Endometrial microvascular endothelial cells (primary cell): Measurements from ENCODE around the gene GEMIN4. TPM values are rescaled to one million over a fixed set of nuclear protein-coding genes. Genes with fewer than 3 reads are reported as not detected.

Experiments used
- in situ Hi-C: cut with HindIII; loops from 2 replicates; pipeline ENCODE4 v1.10.0; 2017; ENCODE audit warnings: low sequenced_read_pairs, low pct_unique_long_range_greater_than_20kb; ENCODE audit errors: inconsistent ontology term
- total RNA-seq: library from RNA; depleted of rRNA; stranded (reverse); fragments of >200 nt; gene quantifications from one replicate; pipeline ENCODE4 v1.2.3, GENCODE V29; 2015; ENCODE audit errors: inconsistent ontology term

Gene GEMIN4
- total RNA-seq, 1 donor from 2014 or later, result 27.6 TPM

DNA sequence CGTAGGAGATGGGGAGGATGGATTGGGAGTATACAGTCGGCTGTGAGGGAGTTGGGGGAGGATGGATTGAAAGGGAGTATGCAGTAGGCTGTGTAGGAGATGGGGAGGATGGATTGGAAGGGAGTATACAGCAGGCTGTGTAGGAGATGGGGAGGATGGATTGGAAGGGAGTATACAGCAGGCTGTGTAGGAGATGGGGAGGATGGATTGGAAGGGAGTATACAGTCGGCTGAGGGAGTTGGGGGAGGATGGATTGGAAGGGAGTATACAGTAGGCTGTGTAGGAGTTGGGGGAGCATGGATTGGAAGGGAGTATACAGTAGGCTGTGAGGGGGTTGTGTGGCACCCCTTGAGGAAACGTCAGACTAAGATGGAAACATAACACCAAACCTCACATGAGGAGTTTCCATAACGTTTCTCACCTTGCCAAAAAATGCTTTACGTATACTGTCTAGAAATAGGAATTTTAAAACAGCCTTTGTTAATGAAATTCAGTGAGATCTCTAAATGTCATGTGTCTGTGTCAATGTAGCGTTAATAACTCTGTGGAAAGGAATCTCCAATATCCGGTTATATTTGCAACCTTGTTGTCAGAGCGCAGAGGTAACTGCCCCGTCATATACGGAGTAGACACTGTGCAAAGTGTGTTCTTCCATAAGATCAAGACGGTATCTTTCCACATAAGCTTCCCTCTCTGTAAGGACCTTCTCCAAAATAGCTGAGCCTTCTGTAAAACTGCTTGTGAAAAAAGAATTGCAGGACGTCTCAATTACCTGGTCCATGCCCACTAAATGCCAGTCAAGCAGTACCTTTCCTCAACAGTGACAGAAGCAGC, 31.1 kb downstream of the GEMIN4 start:
- in situ Hi-C loops, result no loop called here

DNA sequence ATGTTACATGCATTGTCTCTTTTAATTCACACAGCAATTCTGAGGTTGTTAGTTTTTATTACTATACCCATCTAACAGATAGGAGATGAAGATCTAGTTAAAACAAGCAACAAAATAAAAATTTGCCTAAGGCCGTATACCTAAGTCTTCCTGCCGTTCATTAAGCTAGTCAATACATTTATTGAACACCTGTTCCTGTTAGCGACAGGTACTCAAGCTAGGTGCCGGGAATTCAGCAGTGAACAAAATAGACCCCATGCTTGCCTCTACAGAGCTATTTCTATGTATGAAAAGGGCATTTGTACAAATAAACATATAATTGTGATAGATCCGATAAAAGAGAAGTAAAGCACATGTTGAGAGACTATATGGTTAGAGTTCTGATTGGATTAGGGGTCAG, 34.0 kb downstream of the GEMIN4 start:
- in situ Hi-C loops, result no loop called here

- in situ Hi-C loops, result no loop called here
Observed at GRCh38 chr17:708132-708531, 43.9 kb downstream of the GEMIN4 start.

DNA sequence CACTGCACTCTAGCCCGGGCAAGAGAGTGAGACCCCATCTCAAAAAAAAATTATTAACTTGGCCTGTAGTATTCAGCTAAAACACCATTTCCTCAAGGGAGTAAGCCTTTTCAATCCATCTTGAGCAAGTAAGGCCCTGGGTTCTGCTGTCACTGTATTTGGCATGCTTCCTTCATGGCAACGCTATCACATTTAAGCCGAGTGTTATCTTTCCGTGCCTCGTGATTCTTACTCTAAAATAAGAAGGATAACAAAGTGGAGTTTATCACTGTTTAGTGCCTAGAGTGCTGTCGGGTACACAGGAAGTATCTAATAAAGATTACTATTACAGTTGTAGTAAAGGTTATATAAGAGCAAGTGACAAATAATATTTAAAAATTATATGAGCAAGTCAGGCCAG, 46.2 kb downstream of the GEMIN4 start:
- in situ Hi-C loops, result no loop called here

- in situ Hi-C loops, result no loop called here
Observed at GRCh38 chr17:705011-705410, 47.1 kb downstream of the GEMIN4 start.

DNA sequence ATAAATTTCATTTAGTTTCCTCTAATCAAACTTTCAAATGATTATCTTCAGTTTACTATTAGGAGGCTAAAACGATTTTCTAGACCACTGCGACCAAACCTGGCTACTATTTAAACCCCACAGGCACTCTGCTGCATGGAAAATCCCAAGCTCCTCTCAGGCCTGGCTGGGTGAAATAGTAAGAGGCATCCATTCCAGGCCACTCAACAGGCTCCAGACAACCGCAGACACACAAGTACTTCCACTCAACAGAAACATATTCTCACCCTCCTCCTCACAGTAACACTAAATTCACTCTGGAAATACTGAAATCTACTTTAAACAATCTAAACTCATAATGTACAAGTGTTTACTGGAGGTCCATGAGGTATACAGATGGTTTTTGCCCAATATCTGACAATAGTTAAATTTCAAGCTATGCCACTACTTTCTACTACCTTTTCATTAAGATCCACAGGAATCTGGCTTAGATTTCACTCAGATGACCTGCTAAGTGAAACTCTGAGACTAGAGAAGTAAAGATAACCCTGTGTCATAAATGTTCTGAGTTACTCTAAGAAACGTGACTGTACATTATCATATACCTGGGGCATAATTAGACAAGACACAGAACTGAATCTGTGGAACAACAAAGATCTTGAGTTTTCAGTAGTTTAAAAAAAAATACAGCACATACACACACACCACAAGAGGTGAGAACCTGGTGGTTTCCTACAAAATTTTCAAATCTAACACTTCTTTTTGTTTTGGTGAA, 47.8 kb downstream of the GEMIN4 start:
- in situ Hi-C loops, result no loop called here

DNA sequence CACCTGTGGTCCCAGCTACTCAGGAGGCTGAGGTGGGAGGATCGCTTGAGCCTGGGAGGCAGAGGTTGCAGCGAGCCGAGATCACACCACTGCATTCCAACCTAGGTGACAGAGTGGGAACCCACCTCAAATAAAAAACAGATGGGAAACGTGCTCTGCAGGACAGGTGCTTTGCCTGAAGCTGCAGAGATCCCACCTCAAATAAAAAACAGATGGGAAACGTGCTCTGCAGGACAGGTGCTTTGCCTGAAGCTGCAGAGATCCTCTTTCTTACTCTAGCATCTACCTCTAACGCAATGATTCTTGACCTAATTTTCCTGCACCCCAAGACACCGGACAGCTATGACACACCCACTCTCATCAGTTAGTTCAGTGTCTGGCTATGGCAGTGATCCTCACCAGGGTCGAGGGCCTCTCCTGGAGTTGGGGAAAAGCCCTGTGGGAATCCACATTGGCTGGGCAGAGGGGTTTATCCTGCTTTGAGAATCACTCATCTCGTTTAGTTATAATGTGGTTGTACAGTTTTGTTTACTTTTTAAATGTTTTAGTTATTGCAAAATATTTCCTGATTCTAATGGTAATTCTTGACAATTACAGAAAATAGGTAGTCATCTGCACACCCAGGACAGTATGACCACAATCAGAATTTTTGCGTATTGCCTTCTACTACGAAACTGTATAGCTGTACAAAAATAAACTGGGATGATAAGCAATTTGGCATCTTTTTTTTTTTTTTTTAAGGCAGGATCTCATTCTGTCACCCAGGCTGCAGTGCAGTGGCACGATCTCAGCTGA, 48.8 kb downstream of the GEMIN4 start:
- in situ Hi-C loops, result no loop called here

- in situ Hi-C loops, result no loop called here
Observed at GRCh38 chr17:700504-701094, 51.5 kb downstream of the GEMIN4 start.

DNA sequence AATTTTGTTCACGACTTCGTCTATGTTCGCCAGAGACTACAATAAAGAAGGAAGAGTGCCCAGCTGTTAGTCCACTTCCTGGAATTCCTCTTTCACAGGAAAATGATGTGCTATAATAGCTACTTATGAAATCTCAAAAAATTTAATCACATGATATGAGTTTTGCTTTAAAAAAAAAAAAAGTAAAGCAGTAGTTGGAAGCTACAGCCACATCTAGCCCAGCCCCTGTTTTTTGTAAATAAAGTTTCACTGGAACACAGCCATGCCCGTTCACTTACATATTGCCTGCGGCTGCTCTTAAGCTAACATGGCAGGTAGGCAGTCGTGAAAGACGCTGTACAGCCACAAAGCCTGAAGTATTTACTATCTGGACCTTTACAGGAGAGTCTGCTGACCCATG, 52.7 kb downstream of the GEMIN4 start:
- in situ Hi-C loops, result loop anchor here (10.0 kb wide), 2 partner anchors 95 to 135 kb away; no protein-coding TSS in a partner anchor

- in situ Hi-C loops, result loop anchor here (10.0 kb wide), 2 partner anchors 93 to 133 kb away; no protein-coding TSS in a partner anchor
Observed at GRCh38 chr17:698096-698495, 54.0 kb downstream of the GEMIN4 start.

DNA sequence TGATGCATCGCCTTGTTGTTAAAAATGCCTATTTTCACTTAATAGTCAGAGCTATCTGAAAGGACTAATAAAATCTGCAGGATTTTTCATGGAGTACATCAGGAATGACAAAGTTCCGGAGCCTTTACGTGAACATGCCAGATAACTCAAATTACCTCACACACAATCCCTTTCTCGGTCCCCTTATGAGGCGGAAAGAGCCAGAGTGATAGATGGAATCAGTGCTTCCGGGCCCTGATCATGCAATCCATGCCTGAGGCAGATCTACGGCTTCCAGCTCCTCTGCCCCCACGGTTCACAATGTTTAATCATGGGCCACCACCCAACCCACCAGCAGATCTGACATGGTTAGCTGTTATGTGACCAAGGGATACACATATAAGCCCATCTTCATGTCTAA, 54.4 kb downstream of the GEMIN4 start:
- in situ Hi-C loops, result loop anchor here (10.0 kb wide), 2 partner anchors 93 to 133 kb away; no protein-coding TSS in a partner anchor

DNA sequence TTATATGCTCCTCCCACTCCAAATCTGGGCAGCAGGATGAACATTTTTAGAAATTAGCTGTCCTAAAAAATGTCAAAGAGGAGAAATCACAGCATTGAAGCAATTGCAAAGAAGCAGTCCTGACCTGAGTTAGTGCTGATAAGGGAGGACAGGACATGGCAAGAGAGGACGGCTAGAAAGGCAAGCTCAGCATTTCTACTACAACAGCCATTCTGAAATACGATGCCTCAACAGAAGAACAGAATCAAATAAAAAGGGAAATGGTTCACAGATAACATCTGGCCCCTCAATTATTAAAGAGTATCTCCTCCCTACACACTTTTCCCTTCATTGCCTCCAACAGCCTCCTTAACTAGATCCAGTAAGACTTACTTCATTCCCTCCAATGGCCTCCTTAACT, 55.7 kb downstream of the GEMIN4 start:
- in situ Hi-C loops, result loop anchor here (10.0 kb wide), 2 partner anchors 92 to 132 kb away; no protein-coding TSS in a partner anchor

Other genes starting within 250 kb of the GEMIN4 start
- gene VPS53, start 37.4 kb downstream of the GEMIN4 start, total RNA-seq, result 22.4 TPM
- gene TLCD3A, start 19.7 kb downstream of the GEMIN4 start, total RNA-seq, result 25.3 TPM
- gene GLOD4, start 30.0 kb upstream of the GEMIN4 start, total RNA-seq, result 73.4 TPM
- 29.4 TPM for gene MRM3, start 30.1 kb upstream of the GEMIN4 start, total RNA-seq
- 0.28 TPM for gene NXN, start 227.5 kb upstream of the GEMIN4 start, total RNA-seq
- gene TIMM22, start 244.9 kb upstream of the GEMIN4 start, total RNA-seq, result 24.3 TPM